ENCODE data around the gene CCDC88C. TPM values are rescaled to one million over a fixed set of nuclear protein-coding genes. Genes with fewer than 3 reads are reported as not detected.

The CCDC88C gene
- total RNA-seq, 1 donor from 2014 or later = 16.4 TPM

- TF ChIP-seq CTCF (conservative IDR thresholded peaks at IDR 0.05; ENCODE audit: low read depth, low read length) = no peak
- no peak for DNase-seq (ENCODE audit: low read depth)
Measured at GRCh38 chr14:91324606-91325575, 92.7 kb downstream of the CCDC88C start.

GRCh38 chr14:91323671-91324605 is 93.7 kb downstream of the CCDC88C start:
- peak overlapping the region; percentile 20 for H3K4me3 ChIP-seq (ENCODE audit: low read depth, low read length)
- peak; percentile 98 for TF ChIP-seq CTCF (conservative IDR thresholded peaks at IDR 0.05; ENCODE audit: low read depth, low read length)
- no peak for DNase-seq (ENCODE audit: low read depth)

More at GRCh38 chr14:91324606-91325575, 92.7 kb downstream of the CCDC88C start:
- H3K4me3 ChIP-seq (ENCODE audit: low read depth, low read length) = no peak overlapping the region

GRCh38 chr14:91323031-91323430 is 94.6 kb downstream of the CCDC88C start:
- TF ChIP-seq CTCF (conservative IDR thresholded peaks at IDR 0.05; ENCODE audit: low read depth, low read length) = no peak
- no peak for DNase-seq (ENCODE audit: low read depth)
- H3K4me3 ChIP-seq (ENCODE audit: low read depth, low read length) = no peak overlapping the region

- H3K4me3 ChIP-seq (ENCODE audit: low read depth, low read length) = no peak overlapping the region
- DNase-seq (ENCODE audit: low read depth) = no peak
- TF ChIP-seq CTCF (conservative IDR thresholded peaks at IDR 0.05; ENCODE audit: low read depth, low read length) = no peak
Measured at GRCh38 chr14:91322623-91323022, 95.0 kb downstream of the CCDC88C start.

GRCh38 chr14:91321131-91321530 is 96.5 kb downstream of the CCDC88C start:
- no peak for DNase-seq (ENCODE audit: low read depth)
- no peak for TF ChIP-seq CTCF (conservative IDR thresholded peaks at IDR 0.05; ENCODE audit: low read depth, low read length)
- H3K4me3 ChIP-seq (ENCODE audit: low read depth, low read length) = no peak overlapping the region

GRCh38 chr14:91320266-91320665 is 97.4 kb downstream of the CCDC88C start:
- TF ChIP-seq CTCF (conservative IDR thresholded peaks at IDR 0.05; ENCODE audit: low read depth, low read length) = no peak
- H3K4me3 ChIP-seq (ENCODE audit: low read depth, low read length) = no peak overlapping the region
- no peak for DNase-seq (ENCODE audit: low read depth)
